Spleen (tissue), 11 donors: Measurements from ENCODE around the gene ZEB1. TPM values are rescaled to one million over a fixed set of nuclear protein-coding genes. Genes with fewer than 3 reads are reported as not detected.

ENCODE experiments used
- DNase-seq: peaks from one replicate; pipeline ENCODE4 v3.0.0-alpha.2; 2020
- H3K27ac ChIP-seq, 8 donors: fragments of 200-600 bp; sonication (generic) in 7 of 8; 1 replicate in 4 of 8; 2 replicates in 4 of 8; pipeline versions ENCODE4 v1.5.0 to v1.8.0; 2016 to 2021; ENCODE audit warnings: inconsistent platforms in 4 of 8, mild to moderate bottlenecking in 4 of 8, moderate library complexity in 1 of 8
- H3K27me3 ChIP-seq, 7 donors: fragments of 200-600 bp; sonication (generic) in 6 of 7; replicated peaks in 1 of 7; 1 replicate in 4 of 7; 2 replicates in 3 of 7; pipeline versions ENCODE4 v1.5.0 to v1.8.0; 2016 to 2021; ENCODE audit warnings: inconsistent platforms in 3 of 7, mild to moderate bottlenecking in 1 of 7
- H3K36me3 ChIP-seq, 6 donors: fragments of 200-600 bp; sonication (generic) in 5 of 6; 1 replicate in 4 of 6; 2 replicates in 2 of 6; pipeline versions ENCODE4 v1.5.0 to v1.8.0; 2016 to 2021; ENCODE audit warnings: inconsistent platforms in 2 of 6
- H3K4me1 ChIP-seq, 6 donors: fragments of 200-600 bp; sonication (generic) in 5 of 6; 1 replicate in 3 of 6; 2 replicates in 3 of 6; pipeline versions ENCODE4 v1.5.0 to v1.8.0; 2016 to 2021; ENCODE audit warnings: inconsistent platforms in 3 of 6
- H3K4me3 ChIP-seq, 8 donors: fragments of 200-600 bp; sonication (generic) in 7 of 8; 1 replicate in 4 of 8; 2 replicates in 4 of 8; pipeline versions ENCODE4 v1.5.0 to v1.8.0; 2016 to 2021; ENCODE audit warnings: inconsistent platforms in 4 of 8, mild to moderate bottlenecking in 4 of 8, moderate library complexity in 2 of 8
- H3K9me3 ChIP-seq, 8 donors: fragments of 200-600 bp; sonication (generic) in 7 of 8; 1 replicate in 4 of 8; 2 replicates in 4 of 8; pipeline versions ENCODE4 v1.5.0 to v1.8.0; 2016 to 2021; ENCODE audit warnings: inconsistent platforms in 4 of 8
- POLR2A ChIP-seq, 3 donors: fragments of 450-650 bp; IDR thresholded peaks; one replicate each; pipeline ENCODE4 v1.5.1; 2017; ENCODE audit warnings: antibody characterized with exemption in 3 of 3, mild to moderate bottlenecking in 1 of 3
- POLR2AphosphoS5 ChIP-seq, 3 donors: sonication (generic); formaldehyde crosslinking; IDR thresholded peaks; one replicate each; pipeline ENCODE4 v1.5.1; 2017; ENCODE audit warnings: antibody characterized with exemption in 3 of 3
- WGBS, 5 donors: extraction: QIAGEN DNeasy Blood & Tissue Kit in 3 of 5; methylation state at CpG; one replicate each; pipeline versions ENCODE4 v1.1.5 to v1.1.7; 2013 to 2018; 5-methylcytosine and 5-hydroxymethylcytosine counted together
- intact Hi-C: fragments of 100-400 bp; cut with DNase I; formaldehyde crosslinking; loops from one replicate; pipeline ENCODE4 v1.15.0; 2023; ENCODE audit warnings: low total_unique reads
- polyA plus RNA-seq, 3 donors: library from polyadenylated mRNA; stranded (reverse); fragments of 200-250 nt; gene quantifications; one replicate each; pipeline ENCODE4 v1.2.1, GENCODE V29; 2013
- total RNA-seq, 7 donors: library from RNA; depleted of rRNA in 3 of 7; stranded (reverse); fragments of >200 nt in 3 of 7; fragmentation: NEBNext Ultra II Directional in 4 of 7; extraction: Animal tissue kit (Norgen Biotek cat#: 25700) in 4 of 7; gene quantifications; one replicate each; pipeline versions ENCODE4 v1.1.0 to v1.2.1, GENCODE V29; 2016 to 2021
- TF ChIP-seq, protein P1 (sequence below), 11 experiments: fragments of 200-600 bp in 7 of 11; fragments of 450-650 bp in 4 of 11; sonication (generic) in 4 of 11; IDR thresholded peaks in 8 of 11; conservative IDR thresholded peaks in 3 of 11; 1 replicate in 7 of 11; 2 replicates in 4 of 11; pipeline versions ENCODE4 v1.4.0 to v1.8.0; 2016 to 2021; ENCODE audit warnings: antibody characterized with exemption in 11 of 11, inconsistent platforms in 4 of 11, mild to moderate bottlenecking in 1 of 11
- donor health status: healthy with polysubstance abuse.
- donor health status: DM: no; HTN: no; CAD: no; lungs with moderate emphysema.
- donor health status: DM: no; HTN: no; CAD: no.
- donor health status: Bipolar disorder and iron deficiency.
- donor health status: healthy.
- donor health status: DM: no; HTN: no; CAD: no.
- donor health status: DM: yes; HTN: yes; CAD: no.

The ZEB1 gene
- total and polyA plus RNA-seq, 10 donors: 6.6 to 51.8 (median 44.6) TPM

DNA sequence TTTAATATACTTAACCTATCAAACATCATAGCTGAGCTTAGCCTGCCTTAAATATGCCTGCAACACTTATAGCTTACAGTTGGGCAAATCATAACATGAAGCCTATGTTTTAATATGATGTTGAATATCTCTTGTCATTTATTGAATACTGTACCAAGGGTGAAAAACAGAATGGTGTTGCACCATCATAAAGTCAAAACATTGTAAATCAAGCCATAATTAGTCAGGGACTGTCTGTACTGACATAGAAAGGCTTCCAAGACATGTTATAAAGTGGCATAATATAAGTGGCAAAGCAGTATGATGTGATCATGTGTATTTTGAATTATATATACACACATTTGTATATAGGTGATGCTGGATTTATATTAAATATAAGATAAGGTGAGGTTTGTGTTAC, 140.0 kb downstream of the ZEB1 start:
- no peaks in the 10 kb centered on the region for H3K27me3 ChIP-seq
- intact Hi-C loops: no loop called here
- H3K4me3 ChIP-seq: no peak overlapping the region
- no peak for DNase-seq
- no peaks in the 10 kb centered on the region for H3K4me1 ChIP-seq
- no peak for TF ChIP-seq POLR2A (IDR thresholded peaks at IDR 0.05)
- TF ChIP-seq, protein P1, sequence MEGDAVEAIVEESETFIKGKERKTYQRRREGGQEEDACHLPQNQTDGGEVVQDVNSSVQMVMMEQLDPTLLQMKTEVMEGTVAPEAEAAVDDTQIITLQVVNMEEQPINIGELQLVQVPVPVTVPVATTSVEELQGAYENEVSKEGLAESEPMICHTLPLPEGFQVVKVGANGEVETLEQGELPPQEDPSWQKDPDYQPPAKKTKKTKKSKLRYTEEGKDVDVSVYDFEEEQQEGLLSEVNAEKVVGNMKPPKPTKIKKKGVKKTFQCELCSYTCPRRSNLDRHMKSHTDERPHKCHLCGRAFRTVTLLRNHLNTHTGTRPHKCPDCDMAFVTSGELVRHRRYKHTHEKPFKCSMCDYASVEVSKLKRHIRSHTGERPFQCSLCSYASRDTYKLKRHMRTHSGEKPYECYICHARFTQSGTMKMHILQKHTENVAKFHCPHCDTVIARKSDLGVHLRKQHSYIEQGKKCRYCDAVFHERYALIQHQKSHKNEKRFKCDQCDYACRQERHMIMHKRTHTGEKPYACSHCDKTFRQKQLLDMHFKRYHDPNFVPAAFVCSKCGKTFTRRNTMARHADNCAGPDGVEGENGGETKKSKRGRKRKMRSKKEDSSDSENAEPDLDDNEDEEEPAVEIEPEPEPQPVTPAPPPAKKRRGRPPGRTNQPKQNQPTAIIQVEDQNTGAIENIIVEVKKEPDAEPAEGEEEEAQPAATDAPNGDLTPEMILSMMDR (IDR thresholded peaks at IDR 0.05 in 8 of 11, conservative IDR thresholded peaks at IDR 0.05 in 3 of 11): no peak
- no peak for TF ChIP-seq POLR2AphosphoS5 (IDR thresholded peaks at IDR 0.05)
- no peak overlapping the region for H3K27ac ChIP-seq
- H3K36me3 ChIP-seq: peaks cover 0 to 36% (median 26%) of the 10 kb centered on the region in 6 donors
- H3K9me3 ChIP-seq: peaks cover 3 to 37% (median 29%) of the 10 kb centered on the region in 8 donors

DNA sequence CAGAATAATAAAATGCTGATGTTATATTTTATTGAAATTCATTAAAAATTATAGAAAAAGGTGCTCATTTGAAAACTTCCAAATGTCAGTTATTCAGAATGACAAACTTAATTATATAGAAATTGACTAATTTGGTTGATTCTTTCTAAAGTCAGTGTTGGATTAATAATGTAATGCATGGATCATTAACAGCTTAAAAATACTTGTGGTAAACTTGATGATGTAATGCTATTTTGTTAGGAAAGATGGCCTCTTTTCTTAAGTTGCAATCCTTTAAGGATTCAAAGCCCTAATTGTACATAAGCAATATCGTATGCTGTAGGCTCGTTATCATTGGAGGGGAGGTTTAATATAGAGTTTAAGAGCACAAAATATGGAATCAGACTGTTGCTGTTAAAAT, 141.2 kb downstream of the ZEB1 start:
- Histone ChIP-seq H3K27me3 (no peaks in the 10 kb centered on the region), H3K4me3 (no peak overlapping the region), H3K9me3 (peaks cover 10 to 41% (median 34%) of the 10 kb centered on the region in 8 donors), H3K27ac (no peak overlapping the region), H3K4me1 (no peaks in the 10 kb centered on the region), H3K36me3 (peaks cover 0 to 49% (median 34%) of the 10 kb centered on the region in 6 donors)
- 92 to 97% (median 93%) methylated on average over 2 of the region's 2 CpGs for WGBS, 5 donors
- DNase-seq: no peak
- intact Hi-C loops: no loop called here
- TF ChIP-seq, protein P1 (IDR thresholded peaks at IDR 0.05 in 8 of 11, conservative IDR thresholded peaks at IDR 0.05 in 3 of 11): no peak

DNA sequence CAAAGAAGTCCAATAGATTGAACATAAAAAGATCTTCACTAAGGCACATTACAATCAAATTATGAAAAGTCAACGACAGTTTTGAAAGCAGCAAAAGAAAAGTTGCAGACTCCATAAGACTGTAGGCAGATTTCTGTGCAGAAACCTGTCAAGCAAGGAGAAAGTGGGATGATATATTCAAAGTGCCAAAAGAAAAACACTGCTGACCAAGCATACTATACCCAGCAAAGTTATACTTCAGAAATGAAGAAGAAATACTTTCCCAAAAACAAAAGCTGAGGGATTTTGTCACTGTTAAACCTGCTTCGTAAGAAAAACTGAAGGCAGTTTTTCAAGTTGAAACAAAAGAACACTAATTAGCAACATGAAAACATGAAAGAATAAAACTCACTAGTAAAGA, 145.5 kb downstream of the ZEB1 start:
- H3K27ac ChIP-seq: no peak overlapping the region
- 97 to 100% (median 98%) methylated on average over 2 of the region's 2 CpGs for WGBS, 5 donors
- no peak overlapping the region for H3K4me3 ChIP-seq
- TF ChIP-seq POLR2AphosphoS5 (IDR thresholded peaks at IDR 0.05) (no peak), POLR2A (IDR thresholded peaks at IDR 0.05) (no peak)
- peaks cover 10 to 48% (median 42%) of the 10 kb centered on the region in 8 donors for H3K9me3 ChIP-seq
- H3K36me3 ChIP-seq: peaks cover 0 to 88% (median 50%) of the 10 kb centered on the region in 6 donors
- no peak for DNase-seq
- intact Hi-C loops: no loop called here
- H3K27me3 ChIP-seq: no peaks in the 10 kb centered on the region
- no peaks in the 10 kb centered on the region for H3K4me1 ChIP-seq

DNA sequence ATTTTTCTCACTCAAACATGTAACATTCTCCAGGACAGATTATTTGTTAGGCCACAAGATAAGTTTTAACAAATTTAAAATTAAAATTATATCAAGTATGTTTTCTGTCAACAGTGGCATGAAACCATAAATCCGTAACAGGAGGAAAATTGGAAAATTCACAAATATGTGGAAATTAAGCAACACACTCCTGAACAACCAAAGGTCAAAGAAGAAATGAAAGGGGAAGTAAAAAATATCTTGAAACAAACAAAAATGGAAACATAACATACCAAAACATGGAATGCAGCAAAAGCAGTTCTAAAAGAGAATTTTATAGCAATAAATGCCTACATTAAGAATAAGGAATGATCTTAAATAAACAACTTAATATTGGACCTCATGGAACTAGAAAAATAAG, 147.3 kb downstream of the ZEB1 start:
- no peaks in the 10 kb centered on the region for H3K27me3 ChIP-seq
- no peak overlapping the region for H3K27ac ChIP-seq
- no peak overlapping the region for H3K4me3 ChIP-seq
- intact Hi-C loops: no loop called here
- H3K4me1 ChIP-seq: no peaks in the 10 kb centered on the region
- H3K36me3 ChIP-seq: peaks cover 0 to 78% (median 46%) of the 10 kb centered on the region in 6 donors
- WGBS, 5 donors: 53 to 84% (median 80%) methylated on average over 1 of the region's 1 CpG
- peaks cover 10 to 47% (median 42%) of the 10 kb centered on the region in 8 donors for H3K9me3 ChIP-seq
- TF ChIP-seq POLR2AphosphoS5 (IDR thresholded peaks at IDR 0.05) (no peak), POLR2A (IDR thresholded peaks at IDR 0.05) (no peak)
- TF ChIP-seq, protein P1 (IDR thresholded peaks at IDR 0.05 in 8 of 11, conservative IDR thresholded peaks at IDR 0.05 in 3 of 11): no peak
- DNase-seq: no peak
